ENCODE measurements around the gene DNAH2.

Gene DNAH2

GRCh38 chr17:7732981-7733539 is 15.5 kb downstream of the DNAH2 start:
- no peak for DNase-seq

- DNase-seq, result no peak
Measured at GRCh38 chr17:7737601-7738000, 20.1 kb downstream of the DNAH2 start.

DNA sequence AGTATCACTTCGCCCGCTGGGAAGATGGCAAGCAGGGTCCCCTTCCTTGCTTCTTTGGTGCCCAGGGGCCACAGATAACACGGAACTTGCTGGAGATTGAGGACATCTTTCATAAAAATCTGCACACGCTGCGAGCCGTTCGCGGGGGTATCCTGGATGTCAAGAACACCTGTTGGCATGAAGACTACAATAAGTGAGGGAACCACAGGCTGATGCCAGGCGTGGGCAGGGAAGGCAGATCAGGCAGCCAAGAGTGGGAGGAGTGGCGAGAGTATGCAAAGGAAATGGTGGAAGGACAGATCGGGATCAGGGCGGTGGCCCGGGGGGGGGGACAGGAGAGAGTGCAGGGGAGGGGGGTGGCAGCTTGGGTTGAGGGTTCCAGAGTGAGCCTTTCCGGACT is 22.2 kb downstream of the DNAH2 start:
- no peak for DNase-seq

GRCh38 chr17:7740481-7741001 is 23.0 kb downstream of the DNAH2 start:
- DNase-seq, result no peak

DNA sequence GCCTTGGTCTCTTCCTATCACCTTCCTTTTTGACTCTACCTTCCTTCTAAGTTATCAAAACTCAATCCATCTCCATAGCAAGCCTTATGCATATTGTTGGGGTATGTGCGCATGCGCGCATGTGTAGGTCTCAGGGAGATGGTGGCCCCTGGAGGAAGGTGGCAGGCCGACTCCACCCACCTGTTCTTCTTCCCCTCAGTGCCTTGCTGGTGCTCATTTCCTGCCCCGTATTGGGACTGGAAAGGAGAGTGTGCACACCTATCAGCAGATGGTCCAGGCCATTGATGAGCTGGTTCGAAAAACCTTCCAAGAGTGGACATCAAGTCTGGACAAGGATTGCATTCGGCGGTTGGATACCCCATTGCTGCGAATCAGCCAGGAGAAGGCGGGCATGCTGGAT is 25.2 kb downstream of the DNAH2 start:
- DNase-seq, result no peak

- DNase-seq, result no peak
Measured at GRCh38 chr17:7744416-7744815, 26.9 kb downstream of the DNAH2 start.

DNA sequence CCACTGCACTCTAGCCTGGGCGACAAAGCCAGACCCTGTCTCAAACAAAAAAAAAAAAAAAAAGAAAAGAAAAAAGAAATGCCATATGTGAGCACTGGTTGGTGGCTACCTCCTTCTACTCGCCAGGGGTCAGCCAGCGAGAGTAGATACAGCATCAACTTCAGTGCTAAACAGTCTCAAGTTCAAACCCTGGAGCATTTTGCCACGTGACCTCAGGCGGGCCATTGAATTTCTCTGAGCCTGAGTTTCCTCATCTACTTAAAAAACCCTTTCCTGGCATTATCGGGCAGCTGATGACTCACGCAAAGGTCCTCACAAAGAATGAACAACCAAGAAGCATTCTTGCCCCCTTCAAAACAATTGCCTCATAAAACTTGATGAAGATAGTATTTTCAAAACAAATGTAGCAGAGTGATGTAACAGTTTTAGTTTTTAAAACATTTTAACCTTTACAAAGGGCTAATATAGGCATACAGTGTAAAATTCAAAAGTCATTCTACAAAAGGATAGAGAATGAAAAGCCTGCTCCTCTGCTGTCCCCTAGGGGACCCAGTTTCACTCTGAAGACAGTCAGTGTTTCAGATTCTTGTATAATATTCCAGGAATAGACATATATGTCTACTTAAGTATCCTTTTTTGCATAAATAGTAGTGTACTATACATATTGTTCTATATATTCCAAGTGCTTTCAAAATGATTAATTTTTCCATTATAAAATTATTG is 28.4 kb downstream of the DNAH2 start:
- no peak for DNase-seq

DNA sequence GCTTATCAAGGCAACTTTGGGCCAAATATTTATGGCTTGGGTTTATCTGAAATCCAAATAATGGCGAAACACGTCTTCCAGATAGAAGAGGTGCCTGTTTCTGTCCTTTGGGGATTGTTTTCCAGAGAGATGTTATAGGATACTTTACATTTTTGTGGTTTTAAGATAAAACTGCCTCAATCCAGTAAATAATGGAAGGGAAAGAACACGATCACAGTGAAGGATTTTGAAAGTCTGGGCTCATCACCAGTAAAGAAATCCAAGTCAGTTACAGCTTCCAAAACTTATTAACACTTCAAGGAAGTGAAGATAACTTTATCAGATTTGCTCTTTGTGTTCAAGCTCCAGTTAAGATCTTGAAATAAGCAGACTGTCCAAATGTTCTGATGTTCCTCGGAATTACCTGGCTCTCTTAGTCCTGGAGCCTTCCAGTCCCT is 30.1 kb downstream of the DNAH2 start:
- no peak for DNase-seq

DNA sequence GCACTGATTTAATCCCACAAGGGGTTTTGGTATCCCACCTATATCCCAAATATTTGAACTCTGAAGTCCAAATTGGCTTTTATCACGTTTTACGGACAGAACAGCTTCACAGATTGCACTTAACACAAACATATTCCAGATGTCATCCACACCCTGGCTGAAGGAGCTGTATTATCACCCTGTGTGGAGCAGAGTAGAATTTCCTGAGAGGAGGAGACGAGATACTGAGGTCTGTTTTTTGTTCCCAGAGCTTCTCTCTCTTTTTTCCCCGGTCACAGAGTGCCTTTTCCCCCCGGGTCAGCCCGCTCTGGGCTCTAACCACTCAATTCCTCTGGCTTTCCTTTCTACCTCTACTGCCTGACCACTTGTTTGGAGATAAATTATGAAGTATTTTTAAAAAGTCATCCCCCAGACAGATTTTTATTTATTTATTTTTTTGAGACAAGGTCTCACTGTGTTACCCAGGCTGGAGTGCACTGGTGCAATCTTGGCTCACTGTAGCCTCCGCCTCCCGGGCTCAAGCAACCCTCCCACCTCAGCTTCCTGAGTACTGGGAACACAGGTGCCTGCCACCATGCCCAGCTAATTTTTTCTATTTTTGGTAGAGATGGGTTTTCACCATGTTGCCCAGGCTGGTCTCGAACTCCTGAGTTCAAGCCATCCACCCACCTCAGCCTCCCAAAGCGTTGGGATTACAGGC is 30.7 kb downstream of the DNAH2 start:
- DNase-seq, result no peak

DNA sequence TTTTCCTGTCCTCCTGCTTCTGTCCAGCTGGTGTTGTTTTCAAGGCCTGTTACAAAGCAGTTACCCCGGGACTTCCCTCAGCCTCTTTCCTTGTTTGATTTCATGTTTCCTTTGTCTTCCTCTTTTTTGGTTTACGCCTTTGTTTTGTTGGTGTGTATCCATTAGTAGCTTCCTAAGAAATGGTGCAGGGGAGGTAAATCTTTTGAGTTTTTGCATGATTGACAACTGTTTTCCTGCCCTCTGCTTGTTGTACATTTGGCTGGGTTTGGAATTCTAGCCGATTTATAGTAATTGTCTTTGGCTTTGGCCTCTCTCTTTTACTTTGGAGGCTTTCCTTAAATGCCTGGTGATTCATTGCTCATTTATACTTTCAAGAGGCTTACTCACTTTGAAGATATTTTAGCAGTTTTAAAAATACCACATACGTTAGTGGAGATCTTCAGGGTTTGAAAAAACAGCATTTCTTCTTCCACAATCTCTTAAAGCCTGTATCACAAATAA is 32.8 kb downstream of the DNAH2 start:
- no peak for DNase-seq

GRCh38 chr17:7754656-7755055 is 37.1 kb downstream of the DNAH2 start:
- DNase-seq, result no peak

- DNase-seq, result no peak
Measured at GRCh38 chr17:7755095-7755890, 37.7 kb downstream of the DNAH2 start.

- DNase-seq, result no peak
Measured at GRCh38 chr17:7756968-7757367, 39.4 kb downstream of the DNAH2 start.

DNA sequence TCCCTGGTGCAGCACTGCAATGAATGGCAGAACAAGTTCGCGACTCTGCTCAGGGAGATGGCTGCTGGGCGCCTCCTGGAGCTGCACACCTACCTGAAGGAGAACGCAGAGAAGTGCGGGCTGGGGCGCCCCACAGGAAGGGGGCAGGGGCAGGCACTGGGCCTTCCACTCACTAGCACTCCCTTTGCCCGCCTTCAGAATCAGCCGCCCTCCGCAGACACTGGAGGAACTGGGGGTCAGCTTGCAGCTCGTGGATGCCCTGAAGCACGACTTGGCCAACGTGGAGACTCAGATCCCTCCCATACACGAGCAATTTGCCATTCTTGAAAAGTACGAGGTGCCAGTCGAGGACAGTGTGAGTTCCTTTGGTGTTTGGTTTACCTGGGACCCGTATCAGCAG is 46.4 kb downstream of the DNAH2 start:
- DNase-seq, result no peak

- DNase-seq, result no peak
Measured at GRCh38 chr17:7767004-7767403, 49.5 kb downstream of the DNAH2 start.

DNA sequence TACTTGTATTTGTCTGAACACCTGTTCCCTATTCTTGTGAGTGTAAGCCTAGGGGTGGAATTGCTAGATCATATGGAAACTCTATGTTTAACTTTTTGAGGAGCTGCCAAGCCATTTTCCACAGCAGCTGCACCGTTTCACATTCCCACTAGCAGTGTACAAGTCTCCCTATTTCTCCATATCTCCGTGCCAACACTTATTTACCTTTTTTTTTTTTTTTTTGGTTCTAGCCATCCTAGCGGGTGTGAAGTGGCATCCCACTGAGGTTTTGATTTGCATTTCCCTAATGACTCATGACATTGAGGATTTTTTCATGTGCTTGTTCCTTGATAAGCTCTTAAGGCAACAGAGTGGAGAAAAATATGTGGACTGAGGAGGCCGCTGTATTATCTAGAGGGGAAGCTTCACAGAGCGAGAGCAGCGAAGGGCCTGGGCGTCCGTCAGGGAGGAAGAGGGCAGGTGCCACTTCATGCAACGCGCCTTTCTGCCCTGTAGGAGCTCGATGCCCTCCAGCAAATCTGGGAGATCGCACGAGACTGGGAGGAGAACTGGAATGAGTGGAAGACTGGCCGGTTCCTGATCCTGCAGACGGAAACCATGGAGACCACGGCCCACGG is 50.0 kb downstream of the DNAH2 start:
- DNase-seq, result no peak

DNA sequence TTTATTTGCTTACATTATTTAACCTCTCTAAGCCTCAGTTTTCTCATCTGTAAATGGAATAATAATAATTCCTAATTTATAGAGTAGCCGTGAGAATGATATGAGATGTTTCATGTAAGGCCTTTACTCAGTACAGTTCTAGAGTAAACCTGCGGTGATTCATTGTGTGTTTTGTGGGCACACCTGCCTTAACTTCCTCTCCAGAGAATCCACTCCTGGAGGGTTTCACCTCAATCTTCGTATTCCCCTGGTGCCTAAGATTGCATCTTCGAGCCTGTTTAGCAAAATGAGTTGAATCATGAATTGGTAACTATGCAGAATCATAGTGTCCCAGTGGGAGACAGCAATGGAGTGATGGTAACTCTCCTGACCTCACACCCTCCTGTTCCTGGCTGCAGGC is 52.3 kb downstream of the DNAH2 start:
- no peak for DNase-seq

DNA sequence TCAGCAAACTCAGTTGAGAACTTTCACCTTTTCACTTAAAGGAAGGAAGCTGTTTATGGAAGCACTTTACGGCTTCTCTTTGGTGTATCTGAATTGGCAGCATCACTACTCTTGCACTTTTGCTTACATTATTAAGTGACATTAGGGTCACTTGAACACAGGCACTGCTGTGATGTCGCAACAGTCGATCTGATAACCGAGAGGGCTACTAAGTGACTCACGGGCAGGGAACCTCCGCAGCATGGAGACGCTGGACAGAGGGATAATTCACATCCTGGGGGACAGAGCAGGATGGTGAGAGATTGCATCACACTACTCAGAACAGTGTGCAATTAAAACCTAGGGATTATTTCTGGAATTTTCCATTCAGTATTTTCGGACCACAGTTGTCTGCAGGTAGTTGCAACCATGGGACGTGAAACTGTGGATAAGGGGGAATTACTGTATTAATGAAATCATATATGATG is 56.5 kb downstream of the DNAH2 start:
- DNase-seq, result no peak

DNA sequence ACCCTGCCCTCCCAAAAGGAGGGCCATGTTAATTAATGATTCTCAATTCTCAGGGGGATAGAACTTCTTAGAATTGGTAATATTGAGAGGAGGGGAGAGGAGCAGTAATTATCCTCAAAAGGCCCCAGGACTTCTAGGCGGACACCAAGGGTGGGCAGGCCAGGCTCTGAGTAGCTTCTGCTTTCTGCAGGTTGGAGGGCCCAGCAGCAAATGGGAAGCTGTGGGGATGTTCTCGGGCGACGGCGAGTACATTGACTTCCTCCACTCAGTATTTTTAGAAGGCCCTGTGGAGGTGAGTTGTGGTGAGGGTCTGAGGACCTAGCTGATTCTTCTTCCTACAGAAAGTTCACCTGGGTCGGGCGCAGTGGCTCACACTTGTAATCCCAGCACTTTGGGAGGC is 57.5 kb downstream of the DNAH2 start:
- no peak for DNase-seq

DNA sequence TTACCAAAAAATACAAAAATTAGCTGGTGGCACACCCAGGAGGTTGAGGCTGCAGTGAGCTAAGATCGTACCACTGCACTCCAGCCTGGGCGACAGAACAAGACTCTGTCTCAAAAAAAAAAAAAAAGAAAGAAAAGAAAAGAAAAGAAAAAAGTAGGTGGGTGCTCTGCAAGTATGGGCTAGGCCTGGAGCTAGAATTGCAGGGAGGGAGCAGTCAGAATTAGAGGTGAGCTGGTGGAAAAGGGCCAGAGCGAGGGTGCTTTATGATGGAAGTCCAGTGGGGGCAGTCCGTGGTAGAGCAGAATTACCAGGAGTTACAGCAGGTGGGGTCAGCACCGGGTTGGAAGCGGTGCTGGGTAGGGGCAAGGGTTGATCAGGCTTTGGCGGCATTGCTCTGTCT is 59.5 kb downstream of the DNAH2 start:
- DNase-seq, result no peak

GRCh38 chr17:7780736-7781135 is 63.2 kb downstream of the DNAH2 start:
- no peak for DNase-seq

DNA sequence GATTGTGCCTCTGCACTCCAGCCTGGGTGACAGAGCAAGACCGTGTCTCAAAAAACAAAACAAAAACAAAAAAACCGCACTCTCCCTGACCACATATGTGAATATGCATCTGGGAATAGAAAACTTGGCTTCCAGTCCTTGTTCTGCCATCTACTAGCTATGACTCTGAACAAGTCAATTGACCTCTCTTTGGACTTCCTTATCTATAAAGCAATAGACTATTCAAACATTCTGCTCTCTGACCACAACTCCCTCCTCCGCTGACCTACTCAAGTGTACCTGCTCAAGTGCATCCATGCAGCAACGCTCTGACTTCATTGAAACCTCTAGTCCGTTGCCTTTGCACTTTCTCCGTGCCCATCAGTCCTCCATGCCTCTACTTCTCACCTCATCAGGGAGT is 63.9 kb downstream of the DNAH2 start:
- no peak for DNase-seq

DNA sequence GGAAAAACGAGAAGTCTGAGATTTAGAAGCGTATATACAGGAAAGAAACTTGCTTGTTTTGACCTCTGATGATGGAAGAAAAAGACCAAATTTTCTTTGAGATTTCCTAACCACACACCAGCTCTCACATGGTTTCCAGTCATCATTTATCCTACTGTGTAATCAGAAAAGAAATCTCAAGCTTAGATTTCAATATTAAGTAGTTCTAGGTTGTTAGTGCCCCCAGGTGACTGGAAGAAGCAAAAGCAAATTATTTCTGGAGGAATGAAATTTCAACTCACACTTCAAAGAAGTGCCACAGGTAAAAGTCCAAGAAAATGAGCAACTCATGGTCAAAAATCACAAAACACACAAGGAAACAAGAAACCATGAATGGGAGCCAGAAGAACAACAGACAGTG is 64.7 kb downstream of the DNAH2 start:
- no peak for DNase-seq

All from NCI-H1436 treated with DMSO at 0.1 percent for 48 hours (cell line).